ENCODE measurements around the gene BATF. TPM values are rescaled to one million over a fixed set of nuclear protein-coding genes. Genes with fewer than 3 reads are reported as not detected.
A peak's percentile ranks its signal among the peaks of the same experiment; 100 is the strongest.

The BATF gene
- total RNA-seq, 2 donors from 2014 or later: not detected

GRCh38 chr14:75519826-75520728 lies 2.2 kb upstream of the BATF start:
- Histone ChIP-seq H3K4me3 (no peak overlapping the region), H3K4me1 (peaks cover 16% of the 10 kb centered on the region), H3K27me3 (no peaks in the 10 kb centered on the region), H3K27ac (no peak overlapping the region), H3K36me3 (replicated peaks in 1 of 2; ENCODE audit: insufficient read depth in 1 of 2, low read depth in 2 of 2) (no peaks in the 10 kb centered on the region), H3K9me3 (no peaks in the 10 kb centered on the region)
- DNase-seq (no peak), ATAC-seq (no peak)
- no peak for TF ChIP-seq CTCF (IDR thresholded peaks at IDR 0.05)
- no peak for TF ChIP-seq POLR2A (IDR thresholded peaks at IDR 0.05)
- intact Hi-C loops (cut with DNase I): no loop called here
- 87 to 90% methylated on average over 9 to 11 of the region's 11 CpGs for WGBS, 2 donors

GRCh38 chr14:75520852-75521251 lies 1.4 kb upstream of the BATF start:
- ATAC-seq (no peak), DNase-seq (no peak)
- Histone ChIP-seq H3K36me3 (replicated peaks in 1 of 2; ENCODE audit: insufficient read depth in 1 of 2, low read depth in 2 of 2) (no peaks in the 10 kb centered on the region), H3K4me1 (peaks cover 16% of the 10 kb centered on the region), H3K9me3 (no peaks in the 10 kb centered on the region), H3K4me3 (no peak overlapping the region), H3K27me3 (no peaks in the 10 kb centered on the region), H3K27ac (peak overlapping the region in 2 of 4 donors; percentile 14 to 50)
- WGBS, 2 donors: 79 to 94% methylated on average over 3 of the region's 3 CpGs
- intact Hi-C loops (cut with DNase I): no loop called here
- TF ChIP-seq POLR2A (IDR thresholded peaks at IDR 0.05): no peak
- TF ChIP-seq CTCF (IDR thresholded peaks at IDR 0.05): no peak

- ATAC-seq (peak; percentile 78), DNase-seq (peak in 1 of 4 donors; percentile 30)
- H3K9me3 ChIP-seq: no peaks in the 10 kb centered on the region
- H3K4me3 ChIP-seq: no peak overlapping the region
- H3K36me3 ChIP-seq (replicated peaks in 1 of 2; ENCODE audit: insufficient read depth in 1 of 2, low read depth in 2 of 2): no peaks in the 10 kb centered on the region
- H3K27me3 ChIP-seq: no peaks in the 10 kb centered on the region
- intact Hi-C loops (cut with DNase I): no loop called here
- TF ChIP-seq CTCF (IDR thresholded peaks at IDR 0.05) (no peak), POLR2A (IDR thresholded peaks at IDR 0.05) (no peak)
- WGBS, 2 donors: 24 to 28% methylated on average over 11 of the region's 11 CpGs
- H3K27ac ChIP-seq: peak overlapping the region in 2 of 4 donors; percentile 14 to 50
- peaks cover 16% of the 10 kb centered on the region for H3K4me1 ChIP-seq
Observed at GRCh38 chr14:75521415-75522199, 662 bp upstream of the BATF start.

- Histone ChIP-seq H3K27ac (no peak overlapping the region), H3K36me3 (replicated peaks in 1 of 2; ENCODE audit: insufficient read depth in 1 of 2, low read depth in 2 of 2) (no peaks in the 10 kb centered on the region), H3K27me3 (no peaks in the 10 kb centered on the region), H3K9me3 (no peaks in the 10 kb centered on the region), H3K4me1 (peaks cover 16% of the 10 kb centered on the region), H3K4me3 (no peak overlapping the region)
- intact Hi-C loops (cut with DNase I): no loop called here
- no peak for TF ChIP-seq CTCF (IDR thresholded peaks at IDR 0.05)
- TF ChIP-seq POLR2A (IDR thresholded peaks at IDR 0.05): no peak
- no peak for DNase-seq
- no peak for ATAC-seq
- WGBS, 2 donors: 67 to 79% methylated on average over 1 of the region's 1 CpG
Observed at GRCh38 chr14:75522983-75523318, 682 bp downstream of the BATF start.
